ENCODE measurements around the gene UNC50.

GRCh38 chr2:98648451-98648850 is 40.1 kb downstream of the UNC50 start:
- TF ChIP-seq CTCF (IDR thresholded peaks at IDR 0.05), result no peak
- no peak for TF ChIP-seq POLR2A (IDR thresholded peaks at IDR 0.05)
- TF ChIP-seq EP300 (IDR thresholded peaks at IDR 0.05; ENCODE audit: low read depth), result no peak
- TF ChIP-seq POLR2AphosphoS5 (IDR thresholded peaks at IDR 0.05), result no peak

All from transverse colon (tissue), 4 donors.